Osteocyte (in vitro differentiated cells): Measurements from ENCODE around the gene KAT2B. TPM values are rescaled to one million over a fixed set of nuclear protein-coding genes. Genes with fewer than 3 reads are reported as not detected.

Experiments
- DNase-seq: peaks from one replicate; pipeline ENCODE4 v3.0.0; 2021; ENCODE audit warnings: mixed read lengths; ENCODE audit not compliant: unreplicated experiment; ENCODE audit errors: extremely low spot score
- H3K27ac Mint-ChIP-seq: one replicate; pipeline ENCODE4 v1.8.0; 2021; ENCODE audit warnings: mild to moderate bottlenecking, mixed read lengths; ENCODE audit not compliant: unreplicated experiment
- H3K27me3 Mint-ChIP-seq: one replicate; pipeline ENCODE4 v1.8.0; 2021; ENCODE audit warnings: mixed read lengths; ENCODE audit not compliant: unreplicated experiment
- H3K36me3 Mint-ChIP-seq: one replicate; pipeline ENCODE4 v1.8.0; 2021; ENCODE audit warnings: mixed read lengths; ENCODE audit not compliant: unreplicated experiment
- H3K4me1 Mint-ChIP-seq: one replicate; pipeline ENCODE4 v1.8.0; 2021; ENCODE audit warnings: mixed read lengths; ENCODE audit not compliant: unreplicated experiment
- H3K4me3 Mint-ChIP-seq: one replicate; pipeline ENCODE4 v1.8.0; 2021; ENCODE audit warnings: mild to moderate bottlenecking, moderate library complexity, mixed read lengths; ENCODE audit not compliant: unreplicated experiment
- H3K9me3 Mint-ChIP-seq: one replicate; pipeline ENCODE4 v1.8.0; 2021; ENCODE audit warnings: mixed read lengths; ENCODE audit not compliant: unreplicated experiment
- total RNA-seq: library from RNA; stranded (reverse); gene quantifications from 2 replicates; pipeline ENCODE4 v1.2.1, GENCODE V29; 2021
- TF ChIP-seq, protein P1 (sequence below): fragments of 200-600 bp; sonication (generic); IDR thresholded peaks from 2 replicates; pipeline ENCODE4 v1.5.0; 2021; ENCODE audit warnings: antibody characterized with exemption, mild to moderate bottlenecking, moderate library complexity

The KAT2B gene
- total RNA-seq, 1 donor from 2014 or later: 15.7 TPM

GRCh38 chr3:20185331-20185678 lies 145.1 kb downstream of the KAT2B start:
- no peaks in the 10 kb centered on the region for H3K36me3 Mint-ChIP-seq
- no peaks in the 10 kb centered on the region for H3K27me3 Mint-ChIP-seq
- H3K4me3 Mint-ChIP-seq: no peak overlapping the region
- no peaks in the 10 kb centered on the region for H3K9me3 Mint-ChIP-seq
- H3K27ac Mint-ChIP-seq: no peak overlapping the region
- H3K4me1 Mint-ChIP-seq: peaks cover 3% of the 10 kb centered on the region
- TF ChIP-seq, protein P1, sequence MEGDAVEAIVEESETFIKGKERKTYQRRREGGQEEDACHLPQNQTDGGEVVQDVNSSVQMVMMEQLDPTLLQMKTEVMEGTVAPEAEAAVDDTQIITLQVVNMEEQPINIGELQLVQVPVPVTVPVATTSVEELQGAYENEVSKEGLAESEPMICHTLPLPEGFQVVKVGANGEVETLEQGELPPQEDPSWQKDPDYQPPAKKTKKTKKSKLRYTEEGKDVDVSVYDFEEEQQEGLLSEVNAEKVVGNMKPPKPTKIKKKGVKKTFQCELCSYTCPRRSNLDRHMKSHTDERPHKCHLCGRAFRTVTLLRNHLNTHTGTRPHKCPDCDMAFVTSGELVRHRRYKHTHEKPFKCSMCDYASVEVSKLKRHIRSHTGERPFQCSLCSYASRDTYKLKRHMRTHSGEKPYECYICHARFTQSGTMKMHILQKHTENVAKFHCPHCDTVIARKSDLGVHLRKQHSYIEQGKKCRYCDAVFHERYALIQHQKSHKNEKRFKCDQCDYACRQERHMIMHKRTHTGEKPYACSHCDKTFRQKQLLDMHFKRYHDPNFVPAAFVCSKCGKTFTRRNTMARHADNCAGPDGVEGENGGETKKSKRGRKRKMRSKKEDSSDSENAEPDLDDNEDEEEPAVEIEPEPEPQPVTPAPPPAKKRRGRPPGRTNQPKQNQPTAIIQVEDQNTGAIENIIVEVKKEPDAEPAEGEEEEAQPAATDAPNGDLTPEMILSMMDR: no peak
- no peak for DNase-seq

DNA sequence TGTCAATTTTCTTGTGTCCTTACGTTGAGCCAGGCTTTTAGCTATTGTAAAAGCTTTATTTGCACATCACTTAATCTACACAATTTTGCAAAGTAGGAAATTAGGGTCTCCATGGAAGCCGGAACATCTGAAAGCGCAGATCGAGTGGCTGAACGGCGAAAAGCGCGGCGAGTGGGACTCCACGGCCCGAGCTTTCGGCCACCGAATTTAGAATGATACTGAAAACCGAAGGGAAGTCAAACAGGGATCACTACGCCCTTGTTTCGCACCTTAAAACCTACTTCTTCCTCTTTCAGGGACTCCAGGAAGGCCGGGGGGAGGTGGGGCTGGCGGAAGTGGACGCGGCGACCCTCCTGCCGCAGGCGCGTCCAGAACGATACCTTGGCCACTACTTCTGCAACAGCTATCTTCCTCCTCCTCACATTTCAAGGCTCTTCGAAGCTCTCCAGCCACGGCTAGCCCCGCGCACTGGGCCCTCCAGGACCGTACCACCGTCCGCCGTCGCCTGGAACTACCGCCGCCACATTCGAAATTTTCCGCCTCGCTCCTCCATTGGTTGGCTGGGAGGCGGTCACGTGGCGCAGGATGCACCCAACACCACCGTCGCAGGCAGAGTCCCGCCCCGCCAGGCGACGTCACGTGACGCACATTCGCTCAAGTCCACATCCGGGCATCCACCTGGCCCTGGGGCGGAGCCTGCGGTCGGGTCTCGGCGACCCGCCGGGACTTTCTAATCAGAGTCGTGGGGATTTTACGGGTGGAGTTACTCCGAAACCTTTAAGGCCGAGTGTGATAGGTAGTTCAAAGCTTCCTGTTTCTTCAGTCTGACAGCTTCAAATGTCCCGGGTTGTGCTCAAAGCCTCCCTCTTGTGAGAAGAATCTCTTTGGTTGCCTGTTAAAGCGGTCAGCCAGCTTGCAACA lies 145.7 kb downstream of the KAT2B start, which contains the start of gene SGO1:
Gene SGO1 (minus strand): TSS at position 528 of the 921 bp plus-strand sequence. CDS start 2,179 bp downstream, outside the sequence.
- Mint-ChIP-seq H3K4me1 (peaks cover 3% of the 10 kb centered on the region), H3K9me3 (no peaks in the 10 kb centered on the region), H3K4me3 (no peak within 1 kb of the TSS), H3K27me3 (peaks cover 4% of the 10 kb centered on the region), H3K36me3 (no peaks in the 10 kb centered on the region), H3K27ac (no peak within 1 kb of the TSS)
- TF ChIP-seq, protein P1: peak; percentile 18
- peak; percentile 99 for DNase-seq

GRCh38 chr3:20186600-20187004 lies 146.4 kb downstream of the KAT2B start:
- H3K4me3 Mint-ChIP-seq: no peak overlapping the region
- H3K4me1 Mint-ChIP-seq: peaks cover 3% of the 10 kb centered on the region
- no peak overlapping the region for H3K27ac Mint-ChIP-seq
- no peak for DNase-seq
- no peaks in the 10 kb centered on the region for H3K36me3 Mint-ChIP-seq
- H3K27me3 Mint-ChIP-seq: peaks cover 4% of the 10 kb centered on the region
- TF ChIP-seq, protein P1: no peak
- no peaks in the 10 kb centered on the region for H3K9me3 Mint-ChIP-seq

- Mint-ChIP-seq H3K27me3 (peaks cover 23% of the 10 kb centered on the region), H3K9me3 (no peaks in the 10 kb centered on the region), H3K36me3 (no peaks in the 10 kb centered on the region), H3K27ac (no peak overlapping the region), H3K4me3 (no peak overlapping the region), H3K4me1 (no peaks in the 10 kb centered on the region)
- TF ChIP-seq, protein P1: no peak
- DNase-seq: no peak
Measured at GRCh38 chr3:20190991-20191390, 150.7 kb downstream of the KAT2B start.

- no peak overlapping the region for H3K4me3 Mint-ChIP-seq
- TF ChIP-seq, protein P1: no peak
- no peaks in the 10 kb centered on the region for H3K36me3 Mint-ChIP-seq
- DNase-seq: no peak
- H3K9me3 Mint-ChIP-seq: no peaks in the 10 kb centered on the region
- peaks cover 35% of the 10 kb centered on the region for H3K27me3 Mint-ChIP-seq
- H3K27ac Mint-ChIP-seq: no peak overlapping the region
- no peaks in the 10 kb centered on the region for H3K4me1 Mint-ChIP-seq
Measured at GRCh38 chr3:20194793-20195460, 154.7 kb downstream of the KAT2B start.
